SH-SY5Y (cell line): ENCODE data around the gene TNFSF13B.

Experiments used
- GATA2 ChIP-seq: IDR thresholded peaks from 2 replicates; pipeline ENCODE4 v1.6.1; 2011; ENCODE audit warnings: mild to moderate bottlenecking, low read depth, low read length
- GATA3 ChIP-seq: IDR thresholded peaks from 2 replicates; pipeline ENCODE4 v1.6.1; 2011; ENCODE audit warnings: low read depth, mild to moderate bottlenecking, low read length, moderate library complexity

GRCh38 chr13:108357228-108357627, 87.7 kb downstream of the TNFSF13B start:
- TF ChIP-seq GATA3: no peak
- no peak for TF ChIP-seq GATA2
